Measurements from ENCODE around the gene FBXL16.

Gene FBXL16

DNA sequence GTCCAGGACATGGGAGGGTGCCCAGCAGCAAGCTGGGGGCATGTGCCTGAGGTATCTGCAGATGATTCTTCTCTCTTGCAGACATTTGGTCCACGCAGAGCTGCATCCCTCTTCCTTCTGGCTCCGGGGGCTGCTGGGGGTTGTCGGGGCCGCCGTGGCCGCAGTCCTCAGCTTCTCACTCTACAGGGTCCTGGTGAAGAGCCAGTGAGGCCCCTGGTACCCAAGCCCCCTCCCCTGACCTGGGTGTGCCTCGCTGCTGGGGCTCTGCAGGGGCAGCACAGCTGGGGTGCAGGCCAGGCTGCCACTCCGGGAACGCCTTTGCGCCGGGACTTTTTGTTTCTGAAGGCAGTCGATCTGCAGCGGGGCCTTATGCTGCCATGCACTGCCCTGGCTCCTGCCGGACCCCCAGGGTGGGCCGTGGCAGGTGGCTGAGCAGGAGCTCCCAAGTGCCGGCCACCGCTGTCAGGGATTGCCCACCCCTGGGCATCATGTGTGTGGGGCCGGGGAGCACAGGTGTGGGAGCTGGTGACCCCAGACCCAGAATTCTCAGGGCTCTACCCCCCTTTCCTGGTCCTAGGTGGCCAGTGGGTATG, 32.1 kb downstream of the FBXL16 start:
- Mint-ChIP-seq H3K4me1 (peaks cover 4% of the 10 kb centered on the region), H3K27me3 (peaks cover 1% of the 10 kb centered on the region), H3K4me3 (no peak overlapping the region), H3K27ac (no peak overlapping the region), H3K36me3 (no peaks in the 10 kb centered on the region), H3K9me3 (no peaks in the 10 kb centered on the region)

GRCh38 chr16:672851-673250, 32.8 kb downstream of the FBXL16 start:
- Mint-ChIP-seq H3K27me3 (peaks cover 1% of the 10 kb centered on the region), H3K4me1 (peaks cover 4% of the 10 kb centered on the region), H3K27ac (no peak overlapping the region), H3K36me3 (no peaks in the 10 kb centered on the region), H3K4me3 (no peak overlapping the region), H3K9me3 (no peaks in the 10 kb centered on the region)

DNA sequence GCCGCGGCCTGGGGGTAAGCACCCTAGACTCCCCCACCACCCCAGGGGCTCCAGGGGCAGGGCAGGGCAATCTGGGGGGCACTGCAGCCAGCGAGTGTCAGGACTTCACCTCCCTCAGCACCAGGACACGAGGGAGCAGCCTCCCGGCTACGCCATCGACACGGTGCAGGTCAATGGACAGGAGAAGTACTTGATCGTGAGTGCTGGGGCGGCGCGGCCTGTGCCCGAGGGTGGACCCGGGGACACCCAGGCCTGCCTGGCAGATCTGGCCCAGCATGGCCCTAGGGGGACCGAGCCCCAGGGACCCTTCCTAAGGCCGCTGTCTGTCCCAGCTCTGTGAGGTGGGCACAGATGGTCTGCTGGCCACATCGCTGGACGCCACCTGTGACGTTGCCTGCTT, 33.2 kb downstream of the FBXL16 start:
- no peaks in the 10 kb centered on the region for H3K36me3 Mint-ChIP-seq
- peaks cover 1% of the 10 kb centered on the region for H3K27me3 Mint-ChIP-seq
- no peak overlapping the region for H3K27ac Mint-ChIP-seq
- H3K9me3 Mint-ChIP-seq = no peaks in the 10 kb centered on the region
- H3K4me3 Mint-ChIP-seq = no peak overlapping the region
- H3K4me1 Mint-ChIP-seq = peaks cover 7% of the 10 kb centered on the region

DNA sequence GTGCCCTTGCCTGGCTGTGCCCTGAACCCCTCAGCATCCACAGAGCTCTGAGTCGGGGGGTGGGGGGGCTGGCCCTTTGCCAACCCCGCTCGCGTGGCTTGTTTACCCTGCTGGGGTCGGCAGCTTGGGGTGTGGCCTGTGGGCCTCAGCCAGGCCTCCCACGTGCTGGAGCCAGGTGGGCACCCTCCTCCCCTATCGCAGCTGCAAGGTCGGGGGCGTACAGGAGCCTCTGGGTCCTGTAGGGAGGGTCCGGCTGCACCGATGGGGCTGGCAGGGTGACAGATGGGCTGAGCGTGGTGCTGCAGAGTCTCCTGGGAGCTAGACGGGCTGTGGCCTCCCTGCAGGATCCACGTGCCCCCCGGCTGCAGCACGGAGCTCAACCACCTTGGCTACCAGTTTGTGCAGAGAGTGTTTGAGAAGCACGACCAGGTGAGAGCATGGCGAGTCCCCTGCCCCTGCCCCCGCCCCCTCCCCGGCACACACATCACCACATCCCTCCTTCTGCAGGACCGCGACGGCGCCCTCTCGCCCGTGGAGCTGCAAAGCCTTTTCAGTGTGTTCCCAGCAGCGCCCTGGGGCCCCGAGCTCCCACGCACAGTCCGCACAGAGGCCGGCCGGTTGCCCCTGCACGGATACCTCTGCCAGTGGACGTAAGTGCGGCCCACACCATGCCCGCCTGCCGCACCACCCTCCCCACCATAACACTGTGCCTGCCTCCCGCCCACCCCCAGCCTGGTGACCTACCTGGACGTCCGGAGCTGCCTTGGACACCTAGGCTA, 34.1 kb downstream of the FBXL16 start:
- Mint-ChIP-seq H3K36me3 (no peaks in the 10 kb centered on the region), H3K27ac (no peak overlapping the region), H3K4me3 (no peak overlapping the region)

DNA sequence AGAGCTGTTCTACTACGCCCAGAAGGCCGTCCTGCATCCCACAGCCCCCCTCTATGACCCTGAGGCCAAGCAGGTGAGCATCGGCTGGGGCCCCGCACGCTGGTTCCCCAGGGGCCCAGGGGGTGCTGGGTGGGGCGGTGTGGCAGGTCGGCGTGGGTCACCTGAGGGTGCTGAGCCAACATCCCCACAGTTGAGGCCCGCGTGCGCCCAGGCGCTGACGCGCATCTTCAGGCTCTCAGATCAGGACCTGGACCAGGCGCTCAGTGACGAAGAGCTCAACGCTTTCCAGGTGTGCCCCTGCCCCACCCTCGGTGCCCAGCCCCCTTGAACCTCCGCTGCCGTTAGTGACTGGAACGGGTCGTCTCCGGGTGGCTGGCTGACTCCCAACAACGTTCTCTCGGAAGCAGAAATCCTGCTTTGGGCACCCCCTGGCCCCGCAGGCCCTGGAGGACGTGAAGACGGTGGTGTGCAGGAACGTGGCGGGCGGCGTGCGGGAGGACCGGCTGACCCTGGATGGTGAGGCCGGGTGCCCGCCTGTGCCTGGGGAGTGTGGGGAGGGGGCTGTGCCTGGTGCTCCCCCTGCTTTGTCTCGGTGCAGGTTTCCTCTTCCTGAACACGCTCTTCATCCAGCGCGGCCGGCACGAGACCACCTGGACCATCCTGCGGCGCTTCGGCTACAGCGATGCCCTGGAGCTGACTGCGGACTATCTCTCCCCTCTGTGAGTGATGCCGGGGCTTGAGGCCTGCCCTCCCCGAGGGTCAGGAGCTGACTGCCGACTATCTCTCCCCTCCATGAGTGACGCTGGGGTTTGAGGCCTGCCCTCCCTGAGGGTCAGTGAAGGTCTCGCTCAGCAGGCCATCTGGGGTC, 34.9 kb downstream of the FBXL16 start:
- Mint-ChIP-seq H3K9me3 (no peaks in the 10 kb centered on the region), H3K4me3 (no peak overlapping the region), H3K27ac (no peak overlapping the region), H3K27me3 (no peaks in the 10 kb centered on the region), H3K4me1 (peaks cover 7% of the 10 kb centered on the region), H3K36me3 (no peaks in the 10 kb centered on the region)

More for the DNA sequence above, 34.1 kb downstream of the FBXL16 start:
- H3K27me3 Mint-ChIP-seq = no peaks in the 10 kb centered on the region
- no peaks in the 10 kb centered on the region for H3K9me3 Mint-ChIP-seq
- H3K4me1 Mint-ChIP-seq = peaks cover 7% of the 10 kb centered on the region

DNA sequence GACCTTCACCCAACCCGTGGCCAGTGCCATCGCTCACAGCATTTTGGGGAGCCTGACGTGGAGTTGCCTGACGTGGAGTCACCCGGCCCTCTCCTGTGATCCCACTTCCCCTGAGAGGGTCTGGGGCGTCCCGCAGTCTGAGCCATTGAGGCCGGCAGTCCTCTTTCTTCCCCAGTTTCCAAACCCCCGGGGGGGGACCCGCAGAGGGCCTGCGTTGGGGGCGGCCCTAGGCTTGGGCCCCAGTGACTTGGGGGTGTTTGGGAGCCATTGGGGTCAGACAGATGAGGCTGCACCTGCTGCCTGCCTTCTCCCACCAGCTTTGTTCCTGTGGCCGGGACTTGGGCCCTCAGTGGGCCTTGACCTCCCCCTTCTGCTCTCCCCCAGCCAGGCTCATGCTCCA, 35.9 kb downstream of the FBXL16 start:
- peaks cover 7% of the 10 kb centered on the region for H3K4me1 Mint-ChIP-seq
- peak overlapping the region; percentile 76 for H3K4me3 Mint-ChIP-seq
- H3K27ac Mint-ChIP-seq = no peak overlapping the region
- H3K27me3 Mint-ChIP-seq = no peaks in the 10 kb centered on the region
- no peaks in the 10 kb centered on the region for H3K36me3 Mint-ChIP-seq
- no peaks in the 10 kb centered on the region for H3K9me3 Mint-ChIP-seq

DNA sequence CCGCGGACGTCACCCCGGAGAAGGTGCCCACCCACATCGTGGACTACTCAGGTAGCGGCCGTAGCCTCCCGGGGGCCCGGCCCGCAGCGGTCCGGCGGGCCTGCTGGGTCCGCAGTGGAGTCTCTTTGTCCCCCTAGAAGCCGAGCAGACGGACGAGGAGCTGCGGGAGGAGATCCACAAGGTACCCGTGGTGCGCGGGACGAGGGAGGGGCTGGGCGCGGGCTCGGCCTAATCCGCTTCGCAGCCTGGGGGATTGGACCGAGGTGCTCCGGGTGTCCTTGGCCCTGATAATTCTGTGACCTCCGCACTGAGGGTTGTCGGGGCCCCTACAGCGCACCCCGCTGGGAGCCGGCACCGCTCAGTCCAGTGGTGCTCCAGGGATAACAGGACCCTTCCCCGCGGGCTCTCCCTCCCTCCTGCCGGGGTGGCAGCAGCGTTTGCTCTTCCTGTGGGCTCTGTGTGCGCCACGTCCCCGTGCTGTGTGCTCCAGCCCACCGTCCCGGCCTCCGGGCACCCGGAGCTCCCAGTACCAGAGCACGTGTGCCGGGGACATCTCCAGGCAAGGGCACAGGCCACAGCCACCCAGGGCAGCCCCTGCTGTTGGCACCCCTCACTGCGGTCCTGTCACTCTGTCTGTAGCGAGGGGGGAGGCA, 37.0 kb downstream of the FBXL16 start:
- peak overlapping the region; percentile 76 for H3K4me3 Mint-ChIP-seq
- H3K27me3 Mint-ChIP-seq = no peaks in the 10 kb centered on the region
- no peak overlapping the region for H3K27ac Mint-ChIP-seq
- H3K4me1 Mint-ChIP-seq = peaks cover 7% of the 10 kb centered on the region
- H3K36me3 Mint-ChIP-seq = no peaks in the 10 kb centered on the region
- no peaks in the 10 kb centered on the region for H3K9me3 Mint-ChIP-seq

- H3K36me3 Mint-ChIP-seq = no peaks in the 10 kb centered on the region
- H3K4me3 Mint-ChIP-seq = peak within 1 kb of the TSS; percentile 76
- peaks cover 7% of the 10 kb centered on the region for H3K4me1 Mint-ChIP-seq
- no peaks in the 10 kb centered on the region for H3K9me3 Mint-ChIP-seq
- H3K27ac Mint-ChIP-seq = peak within 1 kb of the TSS; percentile 65
- H3K27me3 Mint-ChIP-seq = no peaks in the 10 kb centered on the region
Observed at GRCh38 chr16:667780-668518, 37.7 kb downstream of the FBXL16 start, which contains the start of gene RHOT2. RHOT2 (plus strand) TSS chr16:668132; CDS start chr16:668200, 68 bp downstream.

GRCh38 chr16:667113-667779, 38.4 kb downstream of the FBXL16 start:
- Mint-ChIP-seq H3K4me1 (peaks cover 7% of the 10 kb centered on the region), H3K27ac (peak overlapping the region; percentile 65), H3K36me3 (no peaks in the 10 kb centered on the region), H3K9me3 (no peaks in the 10 kb centered on the region), H3K4me3 (peak overlapping the region; percentile 76), H3K27me3 (no peaks in the 10 kb centered on the region)

DNA sequence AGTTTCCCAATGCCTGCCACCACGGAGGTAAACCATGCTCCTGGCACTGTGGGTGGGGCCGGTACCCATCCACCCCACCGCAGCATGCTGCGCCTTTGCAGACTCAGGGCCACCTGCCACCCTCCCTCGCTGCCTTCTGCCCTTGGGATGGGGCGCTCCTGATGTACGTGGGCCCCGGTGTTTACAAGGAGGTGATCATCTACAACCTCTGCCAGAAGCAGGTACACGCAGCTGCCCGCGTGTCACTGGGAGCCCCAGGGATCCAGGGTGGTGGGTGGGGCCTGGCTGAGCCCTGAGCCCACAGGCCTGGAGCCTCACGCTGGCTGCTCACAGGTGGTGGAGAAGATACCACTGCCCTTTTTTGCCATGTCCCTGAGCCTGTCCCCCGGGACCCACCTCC, 39.0 kb downstream of the FBXL16 start:
- no peaks in the 10 kb centered on the region for H3K36me3 Mint-ChIP-seq
- H3K4me1 Mint-ChIP-seq = peaks cover 7% of the 10 kb centered on the region
- no peak overlapping the region for H3K27ac Mint-ChIP-seq
- H3K4me3 Mint-ChIP-seq = no peak overlapping the region
- no peaks in the 10 kb centered on the region for H3K27me3 Mint-ChIP-seq
- H3K9me3 Mint-ChIP-seq = no peaks in the 10 kb centered on the region

GRCh38 chr16:662597-662996, 43.0 kb downstream of the FBXL16 start:
- Mint-ChIP-seq H3K27me3 (no peaks in the 10 kb centered on the region), H3K36me3 (no peaks in the 10 kb centered on the region), H3K27ac (peak overlapping the region; percentile 35), H3K9me3 (no peaks in the 10 kb centered on the region), H3K4me1 (peaks cover 7% of the 10 kb centered on the region), H3K4me3 (no peak overlapping the region)

GRCh38 chr16:662095-662494, 43.5 kb downstream of the FBXL16 start:
- Mint-ChIP-seq H3K4me3 (no peak overlapping the region), H3K27me3 (no peaks in the 10 kb centered on the region), H3K9me3 (no peaks in the 10 kb centered on the region)

DNA sequence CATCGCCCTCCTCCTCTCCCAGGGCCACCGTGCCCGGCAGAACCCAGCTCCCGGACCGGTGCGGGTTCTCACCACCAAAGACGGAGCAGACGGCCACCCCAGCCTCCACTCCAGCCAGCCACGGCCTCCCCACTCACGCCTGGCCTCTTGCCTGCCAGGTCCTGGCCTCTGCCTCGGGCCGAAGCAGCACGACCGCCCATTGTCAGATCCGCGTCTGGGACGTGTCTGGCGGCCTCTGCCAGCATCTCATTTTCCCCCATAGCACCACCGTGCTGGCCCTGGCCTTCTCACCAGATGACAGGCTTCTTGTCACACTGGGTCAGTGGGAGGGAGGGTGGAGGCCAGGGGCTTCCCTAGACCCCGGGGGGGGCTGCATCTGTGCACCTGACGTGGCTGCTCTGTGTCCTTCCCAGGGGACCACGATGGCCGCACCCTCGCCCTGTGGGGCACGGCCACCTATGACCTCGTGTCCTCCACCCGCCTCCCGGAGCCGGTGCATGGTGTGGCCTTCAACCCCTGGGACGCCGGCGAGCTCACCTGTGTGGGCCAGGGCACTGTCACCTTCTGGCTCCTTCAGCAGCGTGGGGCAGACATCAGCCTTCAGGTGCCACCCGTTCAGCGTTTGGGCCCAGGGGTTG, 44.3 kb downstream of the FBXL16 start:
- no peaks in the 10 kb centered on the region for H3K9me3 Mint-ChIP-seq
- H3K4me1 Mint-ChIP-seq = peaks cover 6% of the 10 kb centered on the region
- H3K27me3 Mint-ChIP-seq = no peaks in the 10 kb centered on the region
- H3K36me3 Mint-ChIP-seq = no peaks in the 10 kb centered on the region
- H3K27ac Mint-ChIP-seq = no peak overlapping the region
- peak overlapping the region; percentile 19 for H3K4me3 Mint-ChIP-seq

More at GRCh38 chr16:662095-662494, 43.5 kb downstream of the FBXL16 start:
- peaks cover 6% of the 10 kb centered on the region for H3K4me1 Mint-ChIP-seq
- no peaks in the 10 kb centered on the region for H3K36me3 Mint-ChIP-seq
- no peak overlapping the region for H3K27ac Mint-ChIP-seq

All from activated naive CD4-positive, alpha-beta T cell treated with anti-CD3 and anti-CD28 coated beads, Interleukin-2, amount 50 U/mL, for 24 hours (primary cell).